ENCODE results near the gene SCARB1.

The SCARB1 gene

GRCh38 chr12:124844411-124845397 is 19.0 kb downstream of the SCARB1 start:
- no peaks in the 10 kb centered on the region for H3K36me3 Mint-ChIP-seq (ENCODE audit: low read depth)
- no peaks in the 10 kb centered on the region for H3K4me1 Mint-ChIP-seq (ENCODE audit: low read depth)
- no peak overlapping the region for H3K27ac Mint-ChIP-seq
- no peaks in the 10 kb centered on the region for H3K9me3 Mint-ChIP-seq
- no peaks in the 10 kb centered on the region for H3K27me3 Mint-ChIP-seq
- no peak overlapping the region for H3K4me3 Mint-ChIP-seq

GRCh38 chr12:124842800-124843510 is 20.7 kb downstream of the SCARB1 start:
- H3K36me3 Mint-ChIP-seq (ENCODE audit: low read depth), result no peaks in the 10 kb centered on the region
- no peaks in the 10 kb centered on the region for H3K4me1 Mint-ChIP-seq (ENCODE audit: low read depth)
- no peak overlapping the region for H3K4me3 Mint-ChIP-seq
- H3K27me3 Mint-ChIP-seq, result no peaks in the 10 kb centered on the region
- H3K9me3 Mint-ChIP-seq, result no peaks in the 10 kb centered on the region
- no peak overlapping the region for H3K27ac Mint-ChIP-seq

GRCh38 chr12:124842073-124842749 is 21.5 kb downstream of the SCARB1 start:
- H3K4me3 Mint-ChIP-seq, result no peak overlapping the region
- no peaks in the 10 kb centered on the region for H3K4me1 Mint-ChIP-seq (ENCODE audit: low read depth)
- no peaks in the 10 kb centered on the region for H3K27me3 Mint-ChIP-seq
- no peaks in the 10 kb centered on the region for H3K9me3 Mint-ChIP-seq
- H3K27ac Mint-ChIP-seq, result no peak overlapping the region
- H3K36me3 Mint-ChIP-seq (ENCODE audit: low read depth), result no peaks in the 10 kb centered on the region

DNA sequence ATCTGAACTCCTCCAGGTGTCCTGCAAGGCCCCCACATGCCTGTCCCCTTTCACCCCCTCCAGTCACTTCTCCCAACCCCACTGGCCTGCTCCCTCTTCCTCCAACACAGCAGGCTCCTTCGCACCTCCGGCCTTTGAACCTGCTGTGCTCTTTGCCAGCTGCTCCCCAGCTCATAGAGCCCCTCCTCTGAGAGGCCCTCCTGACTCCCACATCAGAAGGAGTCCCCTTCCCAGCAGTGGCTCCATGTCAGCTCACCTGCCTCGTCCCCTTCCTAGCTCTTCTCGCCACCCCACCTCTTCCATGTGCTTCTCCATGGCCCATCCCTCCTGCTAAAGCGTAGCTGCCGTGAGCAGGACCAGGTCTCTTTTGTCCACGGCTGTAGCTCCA is 22.1 kb downstream of the SCARB1 start:
- Mint-ChIP-seq H3K4me1 (ENCODE audit: low read depth) (no peaks in the 10 kb centered on the region), H3K27ac (no peak overlapping the region), H3K36me3 (ENCODE audit: low read depth) (no peaks in the 10 kb centered on the region)

GRCh38 chr12:124837958-124838803 is 25.5 kb downstream of the SCARB1 start:
- no peaks in the 10 kb centered on the region for H3K9me3 Mint-ChIP-seq
- no peak overlapping the region for H3K27ac Mint-ChIP-seq
- H3K36me3 Mint-ChIP-seq (ENCODE audit: low read depth), result no peaks in the 10 kb centered on the region
- H3K4me3 Mint-ChIP-seq, result no peak overlapping the region
- H3K4me1 Mint-ChIP-seq (ENCODE audit: low read depth), result no peaks in the 10 kb centered on the region
- H3K27me3 Mint-ChIP-seq, result no peaks in the 10 kb centered on the region

More for the DNA sequence above, 22.1 kb downstream of the SCARB1 start:
- Mint-ChIP-seq H3K9me3 (no peaks in the 10 kb centered on the region), H3K27me3 (no peaks in the 10 kb centered on the region), H3K4me3 (no peak overlapping the region)

DNA sequence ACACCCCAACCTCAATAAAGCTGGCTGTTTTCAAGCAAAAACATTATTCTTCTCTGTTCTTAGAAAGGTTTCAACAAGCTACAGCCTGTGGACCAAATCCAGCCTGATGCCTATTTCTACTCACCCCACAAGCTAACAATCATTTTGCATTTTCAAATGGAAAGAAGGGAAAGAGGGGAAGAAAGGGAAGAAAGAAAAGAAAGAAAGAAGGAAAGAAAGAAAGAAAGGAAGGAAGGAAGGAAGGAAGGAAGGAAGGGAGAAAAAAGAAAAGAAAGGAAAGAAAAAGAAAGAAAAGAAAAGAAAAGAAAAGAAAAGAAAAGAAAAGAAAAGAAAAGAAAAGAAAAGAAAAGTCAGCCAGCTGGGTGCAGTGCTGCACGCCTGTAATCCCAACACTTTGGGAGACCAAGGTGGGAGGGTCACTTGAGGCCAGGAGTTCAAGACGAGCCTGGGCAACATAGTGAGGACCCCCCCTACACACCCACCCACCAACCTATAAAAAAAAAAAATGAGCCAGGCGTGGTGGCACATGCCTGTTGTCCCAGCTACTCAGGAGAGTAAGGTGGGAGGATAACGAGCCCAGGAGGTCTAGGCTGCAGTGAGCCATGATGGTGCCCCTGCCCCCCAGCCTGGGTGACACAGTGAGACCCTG is 26.3 kb downstream of the SCARB1 start:
- Mint-ChIP-seq H3K4me1 (ENCODE audit: low read depth) (no peaks in the 10 kb centered on the region), H3K9me3 (no peaks in the 10 kb centered on the region), H3K27me3 (no peaks in the 10 kb centered on the region), H3K4me3 (no peak overlapping the region), H3K27ac (no peak overlapping the region), H3K36me3 (ENCODE audit: low read depth) (no peaks in the 10 kb centered on the region)

GRCh38 chr12:124836759-124837158 is 26.9 kb downstream of the SCARB1 start:
- H3K4me1 Mint-ChIP-seq (ENCODE audit: low read depth), result no peaks in the 10 kb centered on the region
- no peaks in the 10 kb centered on the region for H3K36me3 Mint-ChIP-seq (ENCODE audit: low read depth)
- H3K27me3 Mint-ChIP-seq, result no peaks in the 10 kb centered on the region
- no peaks in the 10 kb centered on the region for H3K9me3 Mint-ChIP-seq
- no peak overlapping the region for H3K4me3 Mint-ChIP-seq
- no peak overlapping the region for H3K27ac Mint-ChIP-seq

- Mint-ChIP-seq H3K9me3 (no peaks in the 10 kb centered on the region), H3K4me3 (no peak overlapping the region), H3K36me3 (ENCODE audit: low read depth) (no peaks in the 10 kb centered on the region), H3K27me3 (no peaks in the 10 kb centered on the region), H3K27ac (no peak overlapping the region), H3K4me1 (ENCODE audit: low read depth) (no peaks in the 10 kb centered on the region)
Observed at GRCh38 chr12:124835656-124836410, 27.8 kb downstream of the SCARB1 start.

DNA sequence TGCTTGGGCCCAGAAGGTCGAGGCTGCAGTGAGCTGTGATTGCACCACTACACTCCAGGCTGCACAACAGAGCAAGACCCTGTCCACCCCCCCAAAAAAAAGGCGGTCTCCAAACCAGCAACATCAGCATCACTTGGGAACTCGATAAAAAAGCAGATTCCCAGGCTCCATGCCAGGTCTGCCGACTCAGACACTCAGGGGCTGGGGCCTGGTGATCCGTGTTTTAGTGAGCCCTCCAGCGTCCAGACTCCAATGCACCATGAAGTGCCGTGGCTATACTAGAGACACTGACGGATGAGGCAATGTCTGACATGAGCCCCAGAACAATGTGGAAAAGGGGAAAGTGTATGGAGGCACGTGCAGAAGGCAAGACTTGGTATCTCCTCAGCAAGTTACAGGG is 28.8 kb downstream of the SCARB1 start:
- Mint-ChIP-seq H3K4me1 (ENCODE audit: low read depth) (no peaks in the 10 kb centered on the region), H3K27ac (no peak overlapping the region), H3K36me3 (ENCODE audit: low read depth) (peaks cover 6% of the 10 kb centered on the region), H3K4me3 (no peak overlapping the region), H3K27me3 (no peaks in the 10 kb centered on the region), H3K9me3 (no peaks in the 10 kb centered on the region)

- Mint-ChIP-seq H3K36me3 (ENCODE audit: low read depth) (peaks cover 6% of the 10 kb centered on the region), H3K27ac (no peak overlapping the region), H3K4me1 (ENCODE audit: low read depth) (peaks cover 3% of the 10 kb centered on the region), H3K4me3 (no peak overlapping the region), H3K27me3 (no peaks in the 10 kb centered on the region), H3K9me3 (no peaks in the 10 kb centered on the region)
Observed at GRCh38 chr12:124833693-124834122, 30.0 kb downstream of the SCARB1 start.

DNA sequence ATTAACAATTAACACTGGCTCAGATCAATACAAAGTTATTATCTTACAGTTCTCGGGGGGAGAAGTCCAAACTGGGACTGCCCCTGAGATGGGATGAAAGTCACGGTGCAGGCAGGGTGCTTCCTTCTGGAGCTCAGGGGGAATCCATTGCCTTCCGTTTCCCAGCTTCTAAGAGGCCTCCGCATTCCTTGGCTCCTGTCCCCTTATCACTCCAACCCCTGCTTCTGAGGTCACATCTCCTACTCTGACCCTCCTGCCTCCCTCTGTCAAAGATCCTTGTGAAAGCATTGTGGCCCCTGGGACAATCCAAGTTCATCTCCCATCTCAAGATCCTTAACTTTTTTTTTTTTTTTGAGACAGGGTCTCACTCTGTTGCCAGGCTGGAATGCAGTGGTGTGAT is 30.8 kb downstream of the SCARB1 start:
- no peaks in the 10 kb centered on the region for H3K9me3 Mint-ChIP-seq
- H3K4me3 Mint-ChIP-seq, result no peak overlapping the region
- H3K27ac Mint-ChIP-seq, result no peak overlapping the region
- peaks cover 10% of the 10 kb centered on the region for H3K4me1 Mint-ChIP-seq (ENCODE audit: low read depth)
- H3K27me3 Mint-ChIP-seq, result no peaks in the 10 kb centered on the region
- peaks cover 6% of the 10 kb centered on the region for H3K36me3 Mint-ChIP-seq (ENCODE audit: low read depth)

- no peak overlapping the region for H3K27ac Mint-ChIP-seq
- H3K36me3 Mint-ChIP-seq (ENCODE audit: low read depth), result peaks cover 6% of the 10 kb centered on the region
- H3K27me3 Mint-ChIP-seq, result no peaks in the 10 kb centered on the region
- H3K4me3 Mint-ChIP-seq, result no peak overlapping the region
- H3K4me1 Mint-ChIP-seq (ENCODE audit: low read depth), result peaks cover 13% of the 10 kb centered on the region
- H3K9me3 Mint-ChIP-seq, result no peaks in the 10 kb centered on the region
Observed at GRCh38 chr12:124831590-124831989, 32.1 kb downstream of the SCARB1 start.

DNA sequence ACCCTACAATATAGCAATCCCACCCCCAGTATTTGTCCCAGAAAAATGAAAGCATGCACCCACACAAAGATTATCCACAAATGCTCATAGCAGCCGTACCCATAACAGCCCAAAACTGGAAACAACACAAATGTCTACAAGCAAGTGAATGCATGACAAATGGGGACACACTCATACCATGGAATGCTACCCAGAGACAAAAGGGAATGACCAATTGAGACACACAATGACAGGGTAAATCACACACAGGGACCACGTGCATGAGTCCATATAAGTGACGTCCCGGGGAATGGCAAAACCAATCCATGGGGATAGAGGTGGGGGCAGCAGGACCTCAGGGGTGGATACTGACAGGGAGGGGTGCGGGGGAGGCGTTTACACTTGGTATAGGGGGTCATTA is 33.4 kb downstream of the SCARB1 start:
- Mint-ChIP-seq H3K9me3 (no peaks in the 10 kb centered on the region), H3K27me3 (no peaks in the 10 kb centered on the region), H3K4me3 (no peak overlapping the region), H3K36me3 (ENCODE audit: low read depth) (peaks cover 6% of the 10 kb centered on the region), H3K27ac (no peak overlapping the region), H3K4me1 (ENCODE audit: low read depth) (peaks cover 13% of the 10 kb centered on the region)

Data from stimulated activated naive CD8-positive, alpha-beta T cell treated with anti-CD3 and anti-CD28 coated beads, Interleukin-15, Interleukin-2, amounts not matched to agents 100 ng/mL and 50 ng/mL, for 24 hours (primary cell).